ENCODE data around the gene C10orf62. TPM values are rescaled to one million over a fixed set of nuclear protein-coding genes. Genes with fewer than 3 reads are reported as not detected.
"Not testable (repeated sequence)": the region's sequence is repeated elsewhere in the genome, so short reads cannot be mapped to it uniquely, and the experiment has no call there.

The C10orf62 gene
- total RNA-seq, 1 donor from 2014 or later = not detected

GRCh38 chr10:97601268-97602215, 12.0 kb downstream of the C10orf62 start:
- ATAC-seq (no peak), DNase-seq (ENCODE audit: low spot score) (no peak)
- intact Hi-C loops (cut with DNase I) = no loop called here

- ATAC-seq = peak; percentile 22
Observed at GRCh38 chr10:97607095-97607636, 17.6 kb downstream of the C10orf62 start.

GRCh38 chr10:97608991-97609561, 19.6 kb downstream of the C10orf62 start:
- DNase-seq (ENCODE audit: low spot score) (no peak), ATAC-seq (no peak)
- intact Hi-C loops (cut with DNase I) = no loop called here

More at GRCh38 chr10:97607095-97607636, 17.6 kb downstream of the C10orf62 start:
- intact Hi-C loops (cut with DNase I) = no loop called here
- no peak for DNase-seq (ENCODE audit: low spot score)

DNA sequence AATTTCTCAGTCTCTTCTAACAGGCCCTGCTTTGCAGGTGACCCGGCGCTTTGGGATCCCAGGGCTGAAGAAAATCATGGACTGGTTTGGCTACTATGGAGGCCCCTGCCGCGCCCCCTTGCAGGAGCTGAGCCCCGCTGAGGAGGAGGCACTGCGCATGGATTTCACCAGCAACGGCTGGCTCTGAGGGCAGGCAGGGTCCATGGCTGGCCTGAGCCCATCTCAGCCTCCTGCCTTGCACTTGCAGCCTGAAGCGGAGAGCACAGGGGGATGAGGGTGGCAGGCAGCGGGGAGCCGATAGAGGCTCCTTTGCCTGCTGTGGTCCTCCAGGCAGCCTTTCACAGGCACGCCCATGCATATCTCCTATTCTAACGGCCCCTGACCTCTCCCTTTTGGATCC, 22.0 kb downstream of the C10orf62 start:
- intact Hi-C loops (cut with DNase I) = no loop called here
- ATAC-seq = no peak
- no peak for DNase-seq (ENCODE audit: low spot score)

- ATAC-seq = peak; percentile 89
- no peak for DNase-seq (ENCODE audit: low spot score)
- intact Hi-C loops (cut with DNase I) = no loop called here
Observed at GRCh38 chr10:97612386-97612785, 22.9 kb downstream of the C10orf62 start.

- intact Hi-C loops (cut with DNase I) = no loop called here
- no peak for DNase-seq (ENCODE audit: low spot score)
- no peak for ATAC-seq
Observed at GRCh38 chr10:97618285-97618684, 28.8 kb downstream of the C10orf62 start.

DNA sequence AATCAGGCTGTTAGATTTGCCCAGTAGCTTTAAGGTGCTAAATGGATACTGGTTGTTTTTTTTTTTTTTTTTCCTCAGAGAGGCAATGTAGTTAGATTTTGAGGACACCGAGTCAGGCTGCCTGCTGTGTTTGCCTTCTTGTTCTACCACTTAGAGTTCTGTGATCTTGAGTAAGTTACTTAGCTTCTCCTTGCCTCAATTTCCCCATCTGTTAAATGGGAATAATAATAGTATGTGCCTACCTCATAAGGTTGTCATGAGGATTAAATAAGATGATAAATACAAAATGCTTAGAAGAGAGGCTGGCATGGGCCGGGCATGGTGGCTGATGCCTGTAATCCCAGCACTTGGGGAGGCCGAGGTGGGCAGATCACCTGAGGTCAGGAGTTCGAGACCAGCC, 29.2 kb downstream of the C10orf62 start:
- ATAC-seq (no peak), DNase-seq (ENCODE audit: low spot score) (no peak)
- intact Hi-C loops (cut with DNase I) = no loop called here

- intact Hi-C loops (cut with DNase I) = no loop called here
- no peak for ATAC-seq
- DNase-seq (ENCODE audit: low spot score) = no peak
Observed at GRCh38 chr10:97623277-97623676, 33.8 kb downstream of the C10orf62 start.

GRCh38 chr10:97627731-97628130, 38.2 kb downstream of the C10orf62 start:
- no peak for ATAC-seq
- DNase-seq (ENCODE audit: low spot score) = no peak
- intact Hi-C loops (cut with DNase I) = no loop called here

DNA sequence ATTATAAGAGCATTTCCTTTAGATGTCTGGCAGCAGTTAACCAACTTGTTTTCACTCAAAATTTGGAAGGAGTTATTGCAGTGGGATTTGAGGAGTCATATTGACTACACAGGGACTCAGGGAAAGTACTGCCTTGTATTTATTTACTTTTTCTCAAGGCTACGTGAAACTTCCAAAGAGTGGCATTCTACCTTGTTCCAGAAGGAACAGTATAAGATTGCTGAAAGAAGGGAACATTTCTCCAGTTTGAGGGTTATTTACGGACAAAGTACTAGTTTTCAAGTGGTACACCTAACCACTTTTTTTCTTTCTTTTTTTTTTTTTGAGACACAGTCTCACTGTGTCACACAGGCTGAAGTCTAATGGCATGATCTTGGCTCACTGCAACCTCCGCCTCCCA, 38.7 kb downstream of the C10orf62 start:
- DNase-seq (ENCODE audit: low spot score) = no peak
- no peak for ATAC-seq
- intact Hi-C loops (cut with DNase I) = no loop called here

- DNase-seq (ENCODE audit: low spot score) (no peak), ATAC-seq (no peak)
- intact Hi-C loops (cut with DNase I) = no loop called here
Observed at GRCh38 chr10:97629289-97629688, 39.8 kb downstream of the C10orf62 start.

GRCh38 chr10:97631098-97631497, 41.6 kb downstream of the C10orf62 start:
- DNase-seq (ENCODE audit: low spot score) = no peak
- no peak for ATAC-seq
- intact Hi-C loops (cut with DNase I) = no loop called here

- DNase-seq (ENCODE audit: low spot score) = peak; percentile 97
- intact Hi-C loops (cut with DNase I) = no loop called here
- peak; percentile 100 for ATAC-seq
Observed at GRCh38 chr10:97632949-97633884, 43.7 kb downstream of the C10orf62 start, which contains the start of gene MORN4. TSS of gene MORN4 (minus strand) at chr10:97633500. CDS start at chr10:97619653, 13,847 bp downstream.

GRCh38 chr10:97633921-97634320, 44.4 kb downstream of the C10orf62 start:
- intact Hi-C loops (cut with DNase I) = no loop called here
- ATAC-seq (peak; percentile 24), DNase-seq (ENCODE audit: low spot score) (no peak)

GRCh38 chr10:97635577-97635976, 46.1 kb downstream of the C10orf62 start:
- DNase-seq (ENCODE audit: low spot score) = no peak
- no peak for ATAC-seq
- intact Hi-C loops (cut with DNase I) = no loop called here

DNA sequence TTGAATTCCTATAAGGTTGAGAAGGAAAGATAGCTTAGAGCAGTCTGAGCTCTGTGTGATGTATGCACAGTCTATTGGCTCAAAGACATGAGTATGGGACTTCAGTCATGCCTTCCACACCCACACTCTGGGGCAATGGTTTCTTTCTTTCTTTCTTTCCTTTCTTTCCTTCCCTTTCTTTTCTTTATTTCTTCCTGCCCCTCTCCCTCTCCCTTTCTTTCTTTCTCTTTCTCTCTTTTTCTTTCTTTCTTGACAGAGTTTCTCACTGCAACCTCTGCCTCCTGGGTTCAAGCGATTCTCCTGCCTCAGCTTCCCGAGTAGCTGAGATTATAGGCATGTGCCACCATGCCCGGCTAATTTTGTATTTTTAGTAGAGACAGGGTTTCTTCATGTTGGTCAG, 49.6 kb downstream of the C10orf62 start:
- intact Hi-C loops (cut with DNase I); ATAC-seq; DNase-seq (ENCODE audit: low spot score): not testable (repeated sequence)

- ATAC-seq = peak; percentile 100
- intact Hi-C loops (cut with DNase I) = no loop called here
Observed at GRCh38 chr10:97640174-97640867, 50.8 kb downstream of the C10orf62 start, which contains the start of gene PI4K2A. TSS of gene PI4K2A (plus strand) at chr10:97640671. CDS start at chr10:97640743, 72 bp downstream.

More at GRCh38 chr10:97640174-97640867, 50.8 kb downstream of the C10orf62 start, which contains the start of gene PI4K2A:
- DNase-seq (ENCODE audit: low spot score) = peak; percentile 99

All from sciatic nerve (tissue), 2 donors.